Measurements from ENCODE around the gene ATG7.
"Not testable (repeated sequence)": the region's sequence is repeated elsewhere in the genome, so short reads cannot be mapped to it uniquely, and the experiment has no call there.

ATG7 gene

GRCh38 chr3:11424277-11424676 is 152.1 kb downstream of the ATG7 start:
- DNase-seq (ENCODE audit: low read depth in 3 of 3) = no peak

DNA sequence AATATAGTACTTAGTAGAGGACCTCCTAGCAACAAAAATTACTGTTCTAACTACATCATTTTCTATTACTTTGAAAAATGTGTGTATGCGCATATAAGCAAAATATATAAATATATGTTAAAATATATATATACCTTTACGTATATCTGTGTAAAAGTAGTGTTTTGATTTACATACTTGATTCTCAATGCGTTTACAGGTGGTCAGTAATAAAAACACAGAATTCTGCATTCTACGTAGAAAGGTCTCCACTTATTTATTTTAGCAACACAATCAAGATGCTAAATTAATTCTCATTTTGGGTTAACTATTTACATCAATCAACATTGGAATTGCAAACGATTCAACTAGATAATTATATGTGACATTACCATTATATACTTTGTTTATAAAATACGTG is 158.0 kb downstream of the ATG7 start:
- DNase-seq (ENCODE audit: low read depth in 3 of 3) = no peak

- no peak for DNase-seq (ENCODE audit: low read depth in 3 of 3)
Measured at GRCh38 chr3:11430624-11431023, 158.4 kb downstream of the ATG7 start.

DNA sequence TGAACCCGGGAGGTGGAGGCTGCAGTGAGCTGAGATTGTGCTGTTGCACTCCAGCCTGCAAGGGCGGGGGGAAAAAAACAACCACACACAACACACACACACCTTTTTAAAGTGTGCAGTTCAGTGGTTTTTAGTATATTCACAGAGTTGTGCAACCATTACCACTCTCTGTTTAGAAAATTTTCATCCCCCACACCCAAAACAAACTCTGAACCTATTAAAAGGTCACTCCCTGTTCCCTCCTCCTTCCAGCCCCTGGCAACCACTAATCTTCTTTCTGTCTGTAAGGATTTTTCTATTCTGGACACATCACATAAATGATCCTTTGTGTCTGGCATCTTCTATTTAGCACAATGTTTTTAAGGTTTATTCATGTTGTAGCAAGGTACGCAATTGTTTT is 159.1 kb downstream of the ATG7 start:
- DNase-seq (ENCODE audit: low read depth in 3 of 3) = no peak

DNA sequence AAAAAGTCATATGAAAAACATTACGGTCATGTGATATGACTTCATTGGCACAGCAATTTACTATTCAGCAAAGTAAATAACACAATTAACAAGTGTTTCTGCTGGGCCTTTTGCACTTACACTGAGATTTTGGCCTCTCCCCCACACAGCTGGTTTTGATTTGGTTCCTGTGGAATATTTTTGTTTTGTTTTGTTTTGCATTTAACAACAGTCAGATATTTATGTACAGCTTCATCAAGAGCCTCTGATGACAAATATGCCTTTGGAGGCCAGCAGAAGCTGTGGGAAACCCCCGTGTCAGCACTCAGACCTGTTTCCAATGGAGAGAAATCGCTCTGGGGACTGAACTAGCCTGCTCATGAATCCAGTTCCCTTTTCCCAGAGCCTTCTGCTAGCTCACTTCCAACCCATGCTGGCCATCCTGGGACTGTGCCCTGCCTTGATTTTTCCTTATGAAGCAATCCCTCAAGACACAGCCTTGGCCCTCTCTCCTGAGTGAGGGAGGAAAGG is 161.9 kb downstream of the ATG7 start:
- no peak for DNase-seq (ENCODE audit: low read depth in 3 of 3)

GRCh38 chr3:11434563-11435096 is 162.4 kb downstream of the ATG7 start:
- no peak for DNase-seq (ENCODE audit: low read depth in 3 of 3)

DNA sequence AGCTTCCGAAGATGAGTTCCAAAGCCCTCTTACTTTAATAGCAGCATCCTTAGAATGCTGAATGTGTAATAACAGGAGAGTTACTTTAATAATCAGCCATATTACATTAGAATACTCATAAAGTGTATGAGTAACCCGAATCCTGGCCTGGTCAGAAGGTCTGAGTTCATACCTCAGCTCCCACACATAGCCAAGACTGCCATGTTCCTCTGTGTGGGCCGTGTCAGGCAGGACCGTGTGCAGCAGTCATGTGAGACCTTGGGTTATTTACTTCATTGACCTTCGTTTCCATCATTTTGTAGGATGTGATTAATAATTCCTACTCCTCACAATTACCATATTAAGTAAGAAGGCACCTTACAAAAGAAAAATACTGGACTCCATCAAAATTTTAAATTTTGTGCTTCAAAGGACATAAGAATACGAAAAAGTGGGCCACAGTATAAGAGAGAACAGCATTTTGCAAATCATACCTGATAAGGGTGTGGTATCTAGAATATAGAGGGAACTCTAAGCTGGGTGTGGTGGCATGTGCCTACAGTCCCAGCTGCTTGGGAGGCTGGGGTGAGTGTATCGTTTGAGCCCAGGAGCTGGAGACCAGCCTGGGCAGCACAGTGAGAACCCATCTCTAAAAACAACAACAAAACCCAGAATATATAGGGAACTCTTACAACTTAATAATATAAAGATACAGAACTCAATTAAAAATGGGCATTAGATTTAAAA is 163.4 kb downstream of the ATG7 start:
- DNase-seq (ENCODE audit: low read depth in 3 of 3) = no peak

DNA sequence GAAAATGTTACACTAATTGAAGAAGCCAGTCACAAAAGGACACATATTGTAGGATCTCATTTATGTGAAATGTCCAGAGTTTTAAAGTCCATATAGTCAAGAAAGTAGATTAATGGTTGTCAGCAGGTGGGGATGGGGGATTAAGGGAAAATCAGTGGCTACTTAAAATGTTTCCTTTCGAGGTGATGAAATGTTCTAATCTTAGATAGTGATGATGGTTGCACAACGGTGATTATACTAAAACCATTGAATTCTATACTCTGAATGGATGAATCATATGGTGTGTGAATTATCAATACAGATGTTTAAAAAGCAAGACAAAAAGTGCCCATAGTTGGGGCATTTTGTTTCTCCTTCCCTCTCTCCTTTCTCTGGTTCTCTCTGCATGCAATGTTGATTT is 164.6 kb downstream of the ATG7 start:
- no peak for DNase-seq (ENCODE audit: low read depth in 3 of 3)

GRCh38 chr3:11437506-11437905 is 165.3 kb downstream of the ATG7 start:
- no peak for DNase-seq (ENCODE audit: low read depth in 3 of 3)

- no peak for DNase-seq (ENCODE audit: low read depth in 3 of 3)
Measured at GRCh38 chr3:11438646-11439045, 166.4 kb downstream of the ATG7 start.

DNA sequence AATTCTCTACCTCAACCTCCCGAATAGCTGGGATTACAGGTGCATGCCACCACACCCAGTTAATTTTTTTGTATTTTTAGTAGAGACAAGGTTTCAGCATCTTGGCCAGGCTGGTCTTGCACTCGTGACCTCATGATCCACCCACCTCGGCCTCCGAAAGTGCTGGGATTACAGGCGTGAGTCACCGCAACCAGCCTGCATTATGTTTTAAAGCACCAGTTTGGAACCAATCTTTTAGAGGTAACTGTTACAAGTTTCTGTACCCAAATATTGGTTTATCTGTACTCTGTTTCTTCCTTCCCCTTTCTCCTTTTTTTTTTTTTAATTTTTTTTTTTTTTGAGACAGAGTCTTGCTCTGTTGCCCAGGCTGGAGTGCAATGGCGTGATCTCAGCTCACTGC is 169.1 kb downstream of the ATG7 start:
- not testable (repeated sequence) for DNase-seq (ENCODE audit: low read depth in 3 of 3)

DNA sequence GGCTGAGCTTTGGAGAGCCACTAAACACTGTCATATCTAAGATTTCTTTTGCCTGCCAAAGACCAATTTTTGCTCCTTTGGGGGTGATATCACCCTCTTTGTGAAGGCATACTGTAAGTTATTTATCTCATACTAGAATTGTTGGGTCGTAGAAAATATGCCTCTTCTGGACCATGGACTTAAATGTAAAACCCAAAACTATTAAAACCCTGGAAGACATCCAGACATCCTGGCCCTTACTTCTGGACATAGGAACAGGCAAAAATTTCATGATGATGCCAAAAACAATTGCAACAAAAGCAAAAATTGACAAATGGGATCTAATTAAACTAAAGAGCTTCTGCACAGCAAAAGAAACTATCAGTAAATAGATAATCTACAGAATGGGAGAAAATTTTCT is 172.2 kb downstream of the ATG7 start:
- no peak for DNase-seq (ENCODE audit: low read depth in 3 of 3)

DNA sequence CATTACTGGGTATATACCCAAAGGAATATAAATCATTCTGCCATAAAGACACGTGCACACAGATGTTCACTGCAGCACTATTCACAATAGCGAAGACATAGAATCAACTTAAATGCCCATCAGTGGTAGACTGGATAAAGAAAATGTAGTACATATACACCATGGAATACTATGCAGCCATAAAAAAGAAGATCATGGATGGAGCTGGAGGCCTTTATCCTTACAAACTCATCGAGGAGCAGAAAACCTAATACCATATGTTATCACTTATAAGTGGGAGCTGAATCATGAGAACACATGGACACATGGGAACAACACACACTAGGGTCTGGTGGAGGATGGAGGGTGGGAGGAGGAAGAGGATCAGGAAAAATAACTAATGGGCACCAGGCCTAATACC is 173.0 kb downstream of the ATG7 start:
- not testable (repeated sequence) for DNase-seq (ENCODE audit: low read depth in 3 of 3)

DNA sequence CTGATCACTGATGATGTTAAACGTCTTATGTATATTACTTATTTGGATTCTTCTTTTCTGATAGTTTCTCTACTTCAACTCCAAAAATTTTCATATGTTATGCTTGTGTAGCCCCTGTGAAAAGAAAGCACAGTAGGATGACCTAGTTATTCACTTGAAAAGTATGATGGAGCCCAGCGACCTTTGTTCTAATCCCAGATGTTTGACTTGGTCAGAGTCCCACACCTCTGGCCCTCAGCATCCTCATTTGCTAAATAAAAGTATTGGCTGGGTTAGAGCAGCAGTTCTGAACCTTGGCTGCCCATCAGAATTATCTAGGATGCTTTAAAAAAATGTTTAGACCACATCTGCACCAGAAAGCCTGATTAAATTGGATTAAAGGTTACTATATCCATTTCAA is 173.7 kb downstream of the ATG7 start:
- DNase-seq (ENCODE audit: low read depth in 3 of 3) = no peak

DNA sequence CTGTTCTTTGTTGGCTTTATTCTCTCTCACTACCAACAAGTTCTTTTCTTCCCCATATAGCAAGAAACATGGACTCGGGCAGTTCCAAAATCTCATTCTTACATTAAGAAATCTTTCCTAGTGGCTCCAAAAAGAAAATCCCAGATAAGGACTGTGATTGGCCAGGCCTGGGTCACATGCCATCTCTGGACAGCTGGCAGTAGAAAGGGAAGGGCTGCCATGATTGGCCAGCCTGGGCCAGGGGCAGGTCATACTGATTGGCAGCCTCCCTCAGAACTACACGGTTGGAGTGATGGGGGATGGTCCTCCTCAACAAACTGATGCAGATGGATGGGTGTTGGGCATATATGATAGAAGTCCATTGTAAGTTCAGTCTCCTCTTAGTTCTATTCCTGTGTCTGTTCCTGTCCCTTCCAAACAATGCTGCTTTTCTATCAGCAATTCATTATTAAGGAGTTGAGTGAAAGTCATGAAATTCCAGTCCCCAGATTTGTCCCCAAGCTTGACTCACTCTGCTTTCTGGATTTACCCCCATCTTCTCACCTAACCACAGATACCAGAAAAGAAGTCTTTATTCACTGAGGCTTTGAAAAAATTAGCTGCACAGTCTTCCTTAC is 175.5 kb downstream of the ATG7 start:
- no peak for DNase-seq (ENCODE audit: low read depth in 3 of 3)

DNA sequence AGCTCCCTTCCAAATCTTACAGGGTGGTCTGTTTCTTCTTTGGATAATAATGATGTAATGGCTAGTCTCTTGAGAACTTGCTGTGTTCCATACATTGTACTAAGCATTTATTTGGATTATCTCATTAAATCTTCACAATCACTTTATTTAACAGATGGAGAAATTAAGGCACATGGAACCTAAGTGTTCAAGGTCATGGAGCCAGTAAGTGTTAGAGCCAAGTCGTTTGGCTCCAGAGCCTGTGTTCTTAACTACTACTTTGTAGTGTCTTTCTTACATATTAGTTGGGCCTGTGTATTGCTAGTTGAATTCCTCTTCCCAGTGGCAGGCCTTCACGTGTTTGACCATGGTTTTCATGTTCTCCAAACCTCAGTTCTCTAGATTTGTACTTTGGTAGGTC is 177.8 kb downstream of the ATG7 start:
- DNase-seq (ENCODE audit: low read depth in 3 of 3) = no peak

- DNase-seq (ENCODE audit: low read depth in 3 of 3) = no peak
Measured at GRCh38 chr3:11452312-11452711, 180.1 kb downstream of the ATG7 start.

DNA sequence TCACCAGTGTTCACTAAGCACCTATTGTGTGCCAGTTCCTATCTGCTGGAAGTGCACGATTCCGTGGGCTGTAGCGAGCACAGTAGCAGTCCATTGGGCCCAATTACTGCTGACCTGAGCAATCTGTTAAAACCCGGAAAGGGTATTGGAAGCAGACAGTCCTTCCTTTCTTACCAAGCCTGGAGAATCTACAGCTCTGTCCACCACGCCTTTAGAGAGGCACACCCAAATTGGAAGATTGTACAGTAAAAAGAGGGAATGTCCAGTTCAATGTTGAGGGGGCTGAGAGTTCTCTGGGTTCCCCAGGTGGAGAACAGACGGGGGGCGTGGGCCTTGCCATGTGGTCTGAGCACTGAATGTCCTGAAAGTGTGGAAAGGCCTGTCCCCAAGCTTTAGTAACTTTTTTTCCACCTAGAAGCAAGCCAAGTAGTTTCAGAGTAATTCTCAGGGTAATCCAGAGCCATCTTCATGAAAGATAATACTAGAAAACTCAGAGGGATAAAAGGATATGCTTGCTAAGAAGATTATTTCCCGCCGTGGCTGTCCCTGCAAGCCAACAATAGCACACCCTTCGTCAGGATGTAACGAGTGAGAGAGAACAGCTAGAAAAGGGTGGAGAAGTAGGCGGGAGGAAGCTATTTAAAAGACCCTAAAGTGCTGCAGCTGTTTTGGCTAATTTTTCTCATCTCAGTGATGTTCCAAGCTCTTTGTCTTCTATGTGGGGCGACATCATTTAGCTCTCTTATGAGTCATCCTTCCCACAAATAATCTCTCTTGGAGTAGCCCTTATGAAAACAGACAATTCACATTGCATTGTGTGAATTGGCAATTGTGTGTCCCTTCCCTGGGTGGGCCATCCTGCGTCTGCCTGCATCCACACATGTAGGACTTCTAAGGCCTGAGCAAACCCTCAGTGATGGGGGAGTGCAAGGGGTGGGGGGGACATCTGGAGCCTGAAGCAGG is 181.0 kb downstream of the ATG7 start:
- no peak for DNase-seq (ENCODE audit: low read depth in 3 of 3)

DNA sequence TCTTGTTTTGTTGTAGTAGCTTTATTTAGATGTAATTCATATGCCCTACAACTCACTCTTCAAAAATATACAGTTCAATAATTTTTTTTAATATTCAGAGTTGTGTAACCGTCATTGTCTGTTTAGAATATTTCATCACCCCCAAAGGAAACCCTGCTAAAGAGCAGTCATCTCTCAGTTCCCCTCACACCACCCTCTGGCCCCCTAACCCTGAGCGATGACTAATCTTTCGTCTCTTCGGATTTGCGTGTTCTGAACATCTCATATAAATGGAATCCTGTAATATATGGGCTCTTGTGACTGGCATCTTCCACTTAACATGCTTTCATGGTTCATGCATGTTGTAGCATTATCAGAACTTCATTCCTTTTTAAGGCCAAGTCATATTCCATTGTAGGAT is 183.8 kb downstream of the ATG7 start:
- no peak for DNase-seq (ENCODE audit: low read depth in 3 of 3)

- no peak for DNase-seq (ENCODE audit: low read depth in 3 of 3)
Measured at GRCh38 chr3:11457135-11457534, 184.9 kb downstream of the ATG7 start.

DNA sequence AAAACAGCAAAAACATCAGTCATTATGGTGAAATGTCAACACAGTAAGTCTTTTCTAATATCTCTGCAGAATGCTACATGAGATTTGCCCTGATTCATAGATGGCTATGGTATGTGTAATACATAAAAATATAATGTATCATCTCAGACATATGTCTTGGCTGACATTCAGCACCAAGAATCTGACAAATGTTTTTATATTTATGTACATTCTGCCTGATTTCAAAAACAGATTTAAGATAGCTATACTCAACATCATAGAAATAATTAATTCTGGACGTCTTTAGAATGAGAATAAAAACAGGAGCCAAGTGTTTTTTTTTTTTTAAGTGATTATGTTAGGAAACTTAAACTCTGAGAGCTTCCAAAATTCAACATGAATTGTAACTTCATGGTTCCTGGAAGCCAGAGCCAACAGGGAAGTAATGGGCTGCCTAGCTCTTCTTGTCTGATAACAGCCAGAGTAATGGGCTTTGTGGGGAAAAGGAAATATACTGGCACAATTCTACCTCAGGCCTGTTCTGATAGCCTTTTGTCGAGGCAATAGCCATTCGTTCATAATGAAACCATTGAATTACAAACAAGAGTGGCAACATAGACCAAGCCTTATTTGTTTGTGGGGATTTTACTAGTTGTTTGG is 187.1 kb downstream of the ATG7 start:
- DNase-seq (ENCODE audit: low read depth in 3 of 3) = no peak

GRCh38 chr3:11461226-11461625 is 189.0 kb downstream of the ATG7 start:
- no peak for DNase-seq (ENCODE audit: low read depth in 3 of 3)
